HL-60 (cell line): Measurements from ENCODE around the gene PDCD7.

Experiments used
- CTCF ChIP-seq: IDR thresholded peaks from one replicate; pipeline ENCODE4 v1.5.1; 2011; ENCODE audit warnings: low read length, control low read depth, inconsistent platforms; ENCODE audit not compliant: insufficient read depth
- GABPA ChIP-seq: IDR thresholded peaks from 2 replicates; pipeline ENCODE4 v1.6.1; 2012; ENCODE audit warnings: low read depth
- POLR2AphosphoS5 ChIP-seq: IDR thresholded peaks from 2 replicates; pipeline ENCODE4 v1.6.1; 2012; ENCODE audit warnings: low read depth
- REST ChIP-seq: IDR thresholded peaks from 2 replicates; pipeline ENCODE4 v1.6.1; 2012; ENCODE audit warnings: low read depth; ENCODE audit not compliant: insufficient replicate concordance
- SPI1 ChIP-seq: IDR thresholded peaks from 2 replicates; pipeline ENCODE4 v1.6.1; 2012; ENCODE audit warnings: low read depth, mild to moderate bottlenecking, borderline replicate concordance

- no peak for TF ChIP-seq CTCF
- no peak for TF ChIP-seq POLR2AphosphoS5
- no peak for TF ChIP-seq REST
- TF ChIP-seq SPI1 = no peak
- no peak for TF ChIP-seq GABPA
Observed at GRCh38 chr15:65115086-65115485, 18.5 kb downstream of the PDCD7 start, which contains the start of gene UBAP1L.
